Stimulated activated CD8-positive, alpha-beta memory T cell treated with anti-CD3 and anti-CD28 coated beads, Interleukin-2, amount 100 ng/mL, for 48 hours (primary cell): ENCODE results near the gene RINL.
A peak's percentile ranks its signal among the peaks of the same experiment; 100 is the strongest.

Experiments used
- DNase-seq, 2 donors: peaks; one replicate each; pipeline ENCODE4 v3.0.0-alpha.2; 2020; ENCODE audit warnings: low read depth in 2 of 2

The RINL gene

DNA sequence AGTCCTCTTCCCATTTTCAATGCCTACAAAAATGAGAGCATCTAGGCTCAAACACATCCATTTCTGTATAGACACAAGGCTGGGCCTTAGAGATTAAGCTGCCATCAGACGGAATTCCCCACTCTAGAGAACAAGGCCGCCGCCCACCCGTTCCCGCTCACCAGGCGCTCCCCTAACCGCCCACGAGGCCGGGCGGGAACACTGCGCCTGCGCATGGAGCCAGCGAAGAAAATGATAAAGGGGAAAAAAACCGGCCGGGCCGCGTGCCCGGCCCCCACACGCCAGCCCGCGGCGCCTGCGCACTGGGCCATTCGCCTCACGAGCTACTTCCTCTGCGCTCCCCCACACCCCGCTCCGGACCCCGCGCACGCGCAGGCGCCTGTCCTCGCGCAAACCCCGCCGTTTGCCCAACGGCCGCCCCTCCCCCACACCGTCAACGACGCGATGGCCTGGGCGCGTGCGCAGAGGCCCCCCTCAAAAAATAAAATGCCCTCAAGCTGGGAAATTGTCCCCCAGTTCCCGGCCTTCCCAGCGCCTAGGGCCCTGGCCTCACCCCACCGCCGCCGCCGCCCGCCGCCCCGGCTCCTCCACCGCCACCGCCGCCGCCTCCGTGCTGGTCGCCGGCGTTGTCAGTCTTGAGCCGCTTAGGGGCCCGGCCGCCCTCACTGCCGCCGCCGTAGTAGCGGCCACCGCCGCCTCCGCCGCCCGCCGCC lies 28.8 kb downstream of the RINL start:
- DNase-seq, result peak; percentile 98 to 99

- DNase-seq, result no peak
Measured at GRCh38 chr19:38848299-38849146, 29.6 kb downstream of the RINL start.

GRCh38 chr19:38846097-38846496 lies 32.0 kb downstream of the RINL start:
- DNase-seq, result no peak

DNA sequence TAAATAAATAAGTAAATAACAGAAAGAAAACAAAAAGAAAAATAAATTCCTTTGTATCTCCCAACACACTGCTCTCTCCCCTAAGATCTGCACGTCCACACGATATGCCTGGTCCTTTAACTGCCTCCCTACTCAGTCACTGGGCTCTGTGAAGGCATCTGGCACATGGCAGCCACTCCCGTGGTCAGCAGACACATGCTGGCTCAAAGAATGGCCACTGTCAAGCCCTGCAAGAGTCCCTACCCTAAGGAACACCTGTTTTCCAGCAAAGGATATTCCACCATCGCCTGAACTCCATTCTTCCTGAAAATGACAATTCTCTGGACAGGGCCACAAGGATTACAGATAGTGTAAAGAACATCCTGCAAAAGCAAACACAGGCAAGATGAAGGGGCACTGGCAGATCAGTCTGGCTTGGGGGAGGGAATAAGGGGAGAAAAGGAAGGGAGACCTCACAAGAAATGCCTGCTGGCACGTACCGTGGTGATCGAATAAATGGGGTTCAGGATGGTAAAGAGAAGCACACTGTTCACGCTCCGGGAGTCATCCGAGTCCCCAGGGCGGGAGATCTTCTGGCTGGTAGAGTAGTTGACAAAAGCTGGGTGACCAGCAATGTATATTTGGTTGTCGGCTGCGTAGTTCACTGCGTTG lies 32.6 kb downstream of the RINL start:
- DNase-seq, result no peak

DNA sequence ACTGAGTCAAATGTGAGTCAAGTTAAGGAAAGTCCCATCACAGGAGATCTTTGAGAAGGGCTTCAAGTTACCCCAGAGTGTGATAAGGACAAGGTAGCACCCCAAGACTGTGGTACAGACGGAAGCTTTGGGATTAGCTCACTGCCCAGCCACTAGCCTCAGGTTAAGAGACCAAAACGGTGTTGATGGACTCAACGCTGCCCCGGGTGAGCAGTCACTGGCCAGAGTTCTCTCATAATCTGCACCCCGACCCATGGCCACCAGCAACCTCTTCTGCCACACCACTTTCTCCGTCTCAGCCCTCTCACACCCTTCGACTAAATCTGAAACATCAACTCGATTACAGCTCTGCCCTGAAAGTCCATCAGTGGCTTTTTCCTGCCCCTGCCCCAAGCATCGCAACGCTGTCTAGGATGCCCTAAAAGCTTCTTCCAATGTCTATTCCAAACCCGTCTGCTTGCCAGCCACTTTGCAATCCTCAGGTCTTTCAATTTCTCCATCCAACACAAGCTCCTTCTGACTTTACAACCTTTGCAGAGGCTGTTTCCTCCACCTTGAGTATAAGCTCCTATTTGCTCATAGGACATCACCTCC lies 33.9 kb downstream of the RINL start:
- no peak for DNase-seq

DNA sequence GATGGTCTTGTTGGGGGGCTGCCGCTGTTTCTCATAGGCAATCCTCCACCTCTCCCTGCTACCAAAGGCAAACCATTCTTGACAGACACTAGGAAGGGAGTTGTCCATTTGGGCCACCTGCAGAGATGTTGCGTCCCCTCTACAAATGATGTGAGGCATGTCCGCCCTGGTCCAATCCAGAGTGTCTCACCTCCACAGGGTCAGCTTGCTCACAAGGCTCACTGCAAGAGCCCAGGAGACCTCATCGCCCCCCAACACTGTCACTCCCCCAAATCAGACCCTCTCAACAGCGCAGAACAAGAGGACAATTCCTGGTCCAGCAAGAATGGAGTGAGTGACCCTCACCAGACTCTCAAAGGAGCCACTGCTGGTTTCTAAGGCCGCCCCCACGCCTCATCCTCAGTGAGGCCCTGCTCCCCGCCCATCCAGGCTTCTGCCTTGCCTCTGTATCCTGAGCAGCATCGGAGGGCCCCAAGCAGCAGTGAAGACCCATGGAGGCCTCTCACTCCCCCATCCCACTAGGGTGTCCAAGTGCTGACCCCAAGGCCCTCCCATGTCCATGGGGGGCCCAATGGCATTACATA lies 34.8 kb downstream of the RINL start:
- DNase-seq, result no peak

DNA sequence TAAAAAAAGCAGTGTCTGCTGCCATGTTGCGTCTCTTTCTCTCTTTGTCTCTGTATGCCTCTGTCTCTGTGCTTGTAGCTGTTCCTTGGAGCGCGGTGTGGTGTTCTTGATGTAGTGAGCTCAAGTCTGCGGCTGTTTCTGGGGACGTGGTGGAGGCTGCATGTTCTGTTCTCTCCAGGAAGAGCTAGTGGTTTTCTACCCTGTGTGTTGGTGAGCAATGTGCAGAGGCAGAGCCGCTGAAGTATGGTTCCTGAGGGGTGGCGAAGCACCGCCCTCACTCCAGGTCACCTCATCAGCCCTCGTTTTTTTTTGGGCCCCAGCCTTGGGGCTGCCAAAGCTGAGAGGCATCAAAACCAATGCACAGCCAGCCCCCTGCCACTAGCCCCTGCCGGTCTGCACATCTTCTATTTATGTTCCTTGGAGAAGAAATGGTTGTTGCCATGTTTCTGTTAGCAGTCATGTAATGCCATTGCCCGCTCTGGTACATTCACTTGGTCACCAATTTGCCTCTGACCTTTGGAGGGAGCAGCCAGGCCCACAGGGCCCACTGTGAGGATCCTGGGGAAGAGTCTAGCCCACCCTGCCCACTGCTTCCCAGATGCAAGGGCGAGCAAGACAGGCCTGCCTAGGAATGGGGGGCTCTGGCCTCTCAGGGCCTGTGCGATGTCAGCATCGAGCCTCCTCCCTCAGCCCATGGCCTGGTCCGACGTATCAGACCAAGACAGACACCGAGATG lies 35.5 kb downstream of the RINL start:
- peak; percentile 31 to 53 for DNase-seq

- no peak for DNase-seq
Measured at GRCh38 chr19:38841787-38842438, 36.2 kb downstream of the RINL start.

GRCh38 chr19:38841180-38841766 lies 36.8 kb downstream of the RINL start:
- DNase-seq, result no peak

- no peak for DNase-seq
Measured at GRCh38 chr19:38840583-38840968, 37.5 kb downstream of the RINL start.

GRCh38 chr19:38839816-38840582 lies 38.1 kb downstream of the RINL start:
- DNase-seq, result no peak

DNA sequence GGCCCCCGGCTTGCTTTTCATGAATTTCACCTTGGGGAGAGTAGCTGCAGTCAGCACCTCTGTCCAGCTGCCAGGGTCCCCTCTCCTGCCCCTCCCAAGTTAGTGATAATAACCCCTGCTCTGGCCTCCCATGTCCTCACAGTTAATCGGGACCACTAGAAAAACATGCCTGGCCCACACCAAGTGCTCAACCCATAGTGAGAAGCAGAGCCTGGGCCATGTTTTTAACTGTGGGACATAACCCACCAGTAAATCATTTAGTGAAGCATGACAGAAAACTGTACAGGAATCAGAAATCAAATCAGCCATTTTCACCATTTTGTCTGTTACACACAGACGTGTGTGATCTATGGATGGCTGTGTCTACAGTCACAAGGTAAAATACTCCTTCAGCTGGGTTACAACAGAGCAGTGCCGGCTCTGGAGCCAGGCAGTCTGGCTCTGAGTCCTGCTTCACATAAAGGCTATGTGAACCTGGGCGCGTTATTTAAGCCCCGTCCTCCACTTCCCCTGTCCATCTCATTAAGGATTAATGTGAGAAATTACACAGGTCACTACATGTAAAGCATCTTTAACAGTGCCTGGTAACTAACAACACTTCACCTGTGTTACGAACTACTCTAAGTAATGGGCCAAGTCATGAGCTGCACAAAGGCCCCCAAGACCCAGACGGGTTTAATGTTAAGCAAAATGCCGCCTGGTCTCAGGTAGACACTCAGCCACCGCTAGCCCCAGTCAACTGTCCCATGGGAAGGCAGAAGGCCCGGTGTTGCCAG lies 38.9 kb downstream of the RINL start:
- no peak for DNase-seq

GRCh38 chr19:38838208-38838985 lies 39.7 kb downstream of the RINL start:
- DNase-seq, result peak in 1 of 2 donors; percentile 56

DNA sequence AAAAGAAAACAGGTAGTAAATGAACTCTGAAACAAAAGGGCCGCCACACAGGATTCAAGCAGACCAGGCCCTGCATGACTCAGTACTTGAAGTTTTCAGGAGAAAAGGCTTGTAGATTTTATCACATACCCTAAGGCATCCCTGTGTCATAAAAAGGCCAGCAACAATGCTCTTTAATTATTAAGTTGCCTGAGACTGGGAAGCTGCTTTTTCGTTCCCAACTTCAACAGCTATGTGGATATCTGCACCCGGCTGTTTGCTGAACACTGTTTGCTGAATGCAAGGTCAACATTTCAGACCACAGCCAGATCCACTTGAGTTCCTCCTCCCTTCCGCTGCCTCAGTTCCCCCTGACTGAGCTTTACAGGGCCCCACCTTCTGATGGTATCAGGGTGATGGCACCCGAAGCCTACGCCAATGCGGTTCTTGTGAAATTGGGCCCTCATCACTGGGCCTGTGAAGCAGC lies 40.4 kb downstream of the RINL start:
- DNase-seq, result no peak

GRCh38 chr19:38836983-38837626 lies 41.0 kb downstream of the RINL start:
- DNase-seq, result no peak

DNA sequence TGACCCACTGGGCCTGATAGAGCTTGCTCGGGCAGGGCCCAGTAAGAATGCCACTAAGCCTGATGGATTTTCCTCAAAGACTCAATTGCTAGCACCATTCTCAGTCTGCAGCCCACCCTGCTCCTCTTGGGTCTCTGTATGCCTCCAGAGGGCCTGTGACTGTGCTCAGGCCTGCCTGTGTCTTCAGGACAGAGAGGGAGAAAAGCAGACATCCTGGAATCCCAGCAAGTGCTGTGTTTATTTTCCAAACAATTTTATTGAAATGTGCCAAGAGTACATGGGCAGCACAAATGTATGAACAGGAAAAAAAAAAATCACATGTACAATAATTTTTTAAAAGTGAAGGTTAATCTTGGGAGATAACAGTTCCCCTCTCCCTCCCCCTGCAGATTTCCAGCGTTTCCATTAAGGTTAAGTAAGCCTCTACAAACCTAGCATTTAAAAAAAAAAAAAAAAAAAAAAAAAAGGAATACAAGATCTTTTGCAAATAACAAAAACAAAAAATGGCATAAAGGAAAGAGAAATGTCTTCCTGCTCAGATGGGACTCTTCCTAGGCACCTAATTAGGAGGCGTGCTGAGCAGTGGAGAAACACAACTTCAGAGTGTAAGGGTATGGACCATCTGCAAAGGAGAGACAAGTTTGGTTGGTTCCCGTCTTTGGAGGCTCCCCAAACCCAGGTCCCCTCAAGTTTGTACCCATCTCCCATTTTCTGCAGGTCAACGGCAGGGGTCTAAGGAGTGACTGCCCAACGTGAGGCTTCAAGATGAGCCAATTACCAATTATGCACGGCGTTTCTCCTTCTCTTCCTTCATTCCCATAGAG lies 41.7 kb downstream of the RINL start:
- DNase-seq, result no peak
